ENCODE measurements around the gene PTPMT1. TPM values are rescaled to one million over a fixed set of nuclear protein-coding genes. Genes with fewer than 3 reads are reported as not detected.
"Not testable (repeated sequence)": the region's sequence is repeated elsewhere in the genome, so short reads cannot be mapped to it uniquely, and the experiment has no call there.

Gene PTPMT1
- polyA plus RNA-seq = 10 to 100 TPM; 38.2 to 50.7 TPM

- no peaks in the 10 kb centered on the region for H3K9me3 ChIP-seq (ENCODE audit: control insufficient read depth in 2 of 2, insufficient read depth in 1 of 2, low read depth in 1 of 2, low read length in 1 of 2)
- no peaks in the 10 kb centered on the region for H3K36me3 ChIP-seq (ENCODE audit: control insufficient read depth in 2 of 2, insufficient read depth in 2 of 2, low read length in 1 of 2)
- H3K27ac ChIP-seq (ENCODE audit: low read depth in 2 of 2, low read length in 1 of 2) = peak within 1 kb of the TSS; percentile 69 to 78
- WGBS, 2 donors = 0 to 1% methylated on average over 77 to 86 of the region's 86 CpGs
- peak within 1 kb of the TSS; percentile 86 to 97 for H3K4me3 ChIP-seq (ENCODE audit: low read depth in 1 of 2, low read length in 2 of 2)
- H3K27me3 ChIP-seq (ENCODE audit: control insufficient read depth in 1 of 2, insufficient read depth in 2 of 2, low read length in 2 of 2) = no peaks in the 10 kb centered on the region
- H3K4me1 ChIP-seq (ENCODE audit: control insufficient read depth in 2 of 2, insufficient read depth in 2 of 2, low read length in 1 of 2) = peaks cover 0 to 2% of the 10 kb centered on the region in 2 donors
Observed at GRCh38 chr11:47565340-47566148, at the start of gene PTPMT1. PTPMT1 (plus strand) TSS chr11:47565599; CDS start chr11:47565623, 24 bp downstream.

DNA sequence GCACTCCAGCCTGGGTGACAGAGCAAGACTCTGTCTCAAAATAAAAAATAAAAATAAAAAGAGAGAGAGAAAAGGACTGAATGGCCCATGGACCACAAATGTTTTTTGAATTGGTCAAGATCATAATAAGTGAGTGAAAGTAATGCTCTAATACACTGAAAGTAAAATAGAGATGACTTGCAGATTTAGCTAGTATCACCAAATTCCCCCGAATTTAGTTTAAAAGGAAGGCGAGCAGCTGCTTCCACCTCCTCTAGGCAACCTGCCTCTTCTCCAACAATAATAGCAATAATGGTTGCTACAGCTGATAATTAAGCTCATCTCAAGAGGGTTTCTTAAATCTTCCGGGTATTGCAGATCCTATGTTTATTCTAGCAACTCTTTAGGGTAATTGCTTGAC lies 49.2 kb upstream of the PTPMT1 start:
- H3K27ac ChIP-seq (ENCODE audit: low read depth in 2 of 2, low read length in 1 of 2) = no peak overlapping the region

DNA sequence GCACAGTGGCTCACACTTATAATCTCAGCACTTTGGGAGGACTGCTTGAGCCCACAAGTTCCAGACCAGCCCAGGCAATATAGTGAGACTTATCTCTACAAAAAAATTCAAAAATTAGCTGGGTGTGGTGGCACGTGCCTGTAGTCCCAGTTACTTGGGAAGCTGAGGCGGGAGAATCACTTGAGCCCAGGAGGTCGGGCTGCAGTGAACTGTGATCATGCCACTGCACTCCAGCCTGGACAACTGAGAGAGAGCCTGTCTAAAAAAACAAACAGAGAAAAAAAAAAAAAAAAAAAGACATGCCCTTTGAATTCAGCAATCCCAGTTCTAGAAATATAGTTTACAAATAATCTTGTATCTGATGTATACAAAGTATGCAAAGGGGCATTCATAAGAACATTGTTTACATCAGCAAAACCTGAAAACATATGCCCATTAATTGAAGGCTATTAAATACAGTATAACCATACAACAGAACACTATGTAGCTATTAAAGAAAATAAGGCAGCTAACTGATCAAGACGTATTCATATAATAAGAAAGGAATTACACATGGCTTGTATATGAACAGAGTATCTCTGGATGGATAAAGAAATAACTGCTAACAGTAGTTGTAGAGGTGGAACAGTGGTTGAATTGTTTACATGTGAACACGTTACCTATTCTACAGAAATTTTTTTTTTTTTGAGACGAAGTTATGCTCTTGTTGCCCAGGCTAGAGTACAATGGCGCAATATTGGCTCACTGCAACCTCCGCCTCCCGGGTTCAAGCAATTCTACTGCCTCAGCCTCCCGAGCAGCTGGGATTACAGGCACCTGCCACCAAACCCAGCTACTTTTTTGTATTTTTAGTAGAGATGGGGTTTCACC lies 48.2 kb upstream of the PTPMT1 start:
- no peaks in the 10 kb centered on the region for H3K9me3 ChIP-seq (ENCODE audit: control insufficient read depth in 2 of 2, insufficient read depth in 1 of 2, low read depth in 1 of 2, low read length in 1 of 2)
- H3K4me3 ChIP-seq (ENCODE audit: low read depth in 1 of 2, low read length in 2 of 2) = no peak overlapping the region
- no peaks in the 10 kb centered on the region for H3K36me3 ChIP-seq (ENCODE audit: control insufficient read depth in 2 of 2, insufficient read depth in 2 of 2, low read length in 1 of 2)
- 75 to 81% methylated on average over 10 of the region's 10 CpGs for WGBS, 2 donors
- H3K27me3 ChIP-seq (ENCODE audit: control insufficient read depth in 1 of 2, insufficient read depth in 2 of 2, low read length in 2 of 2) = no peaks in the 10 kb centered on the region
- H3K4me1 ChIP-seq (ENCODE audit: control insufficient read depth in 2 of 2, insufficient read depth in 2 of 2, low read length in 1 of 2) = peaks cover 0 to 2% of the 10 kb centered on the region in 2 donors
- H3K27ac ChIP-seq (ENCODE audit: low read depth in 2 of 2, low read length in 1 of 2) = no peak overlapping the region

More for the DNA sequence above, 49.2 kb upstream of the PTPMT1 start:
- Histone ChIP-seq H3K9me3 (ENCODE audit: control insufficient read depth in 2 of 2, insufficient read depth in 1 of 2, low read depth in 1 of 2, low read length in 1 of 2) (no peaks in the 10 kb centered on the region), H3K4me3 (ENCODE audit: low read depth in 1 of 2, low read length in 2 of 2) (no peak overlapping the region), H3K36me3 (ENCODE audit: control insufficient read depth in 2 of 2, insufficient read depth in 2 of 2, low read length in 1 of 2) (no peaks in the 10 kb centered on the region), H3K4me1 (ENCODE audit: control insufficient read depth in 2 of 2, insufficient read depth in 2 of 2, low read length in 1 of 2) (peaks cover 0 to 2% of the 10 kb centered on the region in 2 donors), H3K27me3 (ENCODE audit: control insufficient read depth in 1 of 2, insufficient read depth in 2 of 2, low read length in 2 of 2) (no peaks in the 10 kb centered on the region)
- WGBS, 2 donors = 78 to 79% methylated on average over 3 of the region's 3 CpGs

DNA sequence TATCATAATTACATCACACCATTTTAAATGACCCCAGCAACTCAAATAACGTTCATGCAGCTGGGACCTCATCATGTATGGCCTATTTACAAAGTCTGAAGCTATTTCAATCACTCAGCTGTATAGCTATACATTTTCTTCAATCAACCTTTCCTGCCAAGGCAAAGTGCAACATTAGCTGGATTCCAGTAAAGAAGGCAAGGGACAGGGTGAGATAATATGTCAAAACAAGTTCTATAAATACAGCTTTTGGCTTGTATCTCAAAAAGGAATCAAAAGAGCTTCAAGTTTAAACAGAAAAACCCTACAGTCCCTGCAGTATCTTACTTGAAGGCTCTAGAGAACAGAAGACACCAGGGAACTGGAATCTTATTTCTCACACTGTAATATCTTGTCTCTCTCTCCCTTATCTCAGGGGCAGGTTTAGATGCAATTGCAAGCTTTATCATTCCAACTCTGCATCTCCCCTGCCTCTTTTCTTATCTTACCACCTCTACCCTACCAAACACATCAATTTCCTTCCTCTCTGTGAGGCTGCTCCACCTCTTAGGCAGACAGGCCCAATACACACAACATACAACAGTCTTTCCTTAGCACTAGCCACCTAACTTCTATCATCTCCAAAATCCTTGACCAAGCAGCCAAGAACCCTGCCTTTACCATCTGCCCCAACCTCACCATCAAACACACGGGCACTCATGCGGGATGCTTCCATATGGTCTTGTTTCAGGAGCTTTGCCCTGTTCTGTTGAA lies 47.0 kb upstream of the PTPMT1 start:
- no peak overlapping the region for H3K4me3 ChIP-seq (ENCODE audit: low read depth in 1 of 2, low read length in 2 of 2)
- WGBS, 2 donors = 66 to 68% methylated on average over 3 of the region's 3 CpGs
- H3K27me3 ChIP-seq (ENCODE audit: control insufficient read depth in 1 of 2, insufficient read depth in 2 of 2, low read length in 2 of 2) = no peaks in the 10 kb centered on the region
- no peaks in the 10 kb centered on the region for H3K9me3 ChIP-seq (ENCODE audit: control insufficient read depth in 2 of 2, insufficient read depth in 1 of 2, low read depth in 1 of 2, low read length in 1 of 2)
- H3K36me3 ChIP-seq (ENCODE audit: control insufficient read depth in 2 of 2, insufficient read depth in 2 of 2, low read length in 1 of 2) = no peaks in the 10 kb centered on the region
- H3K27ac ChIP-seq (ENCODE audit: low read depth in 2 of 2, low read length in 1 of 2) = no peak overlapping the region
- peaks cover 0 to 2% of the 10 kb centered on the region in 2 donors for H3K4me1 ChIP-seq (ENCODE audit: control insufficient read depth in 2 of 2, insufficient read depth in 2 of 2, low read length in 1 of 2)

DNA sequence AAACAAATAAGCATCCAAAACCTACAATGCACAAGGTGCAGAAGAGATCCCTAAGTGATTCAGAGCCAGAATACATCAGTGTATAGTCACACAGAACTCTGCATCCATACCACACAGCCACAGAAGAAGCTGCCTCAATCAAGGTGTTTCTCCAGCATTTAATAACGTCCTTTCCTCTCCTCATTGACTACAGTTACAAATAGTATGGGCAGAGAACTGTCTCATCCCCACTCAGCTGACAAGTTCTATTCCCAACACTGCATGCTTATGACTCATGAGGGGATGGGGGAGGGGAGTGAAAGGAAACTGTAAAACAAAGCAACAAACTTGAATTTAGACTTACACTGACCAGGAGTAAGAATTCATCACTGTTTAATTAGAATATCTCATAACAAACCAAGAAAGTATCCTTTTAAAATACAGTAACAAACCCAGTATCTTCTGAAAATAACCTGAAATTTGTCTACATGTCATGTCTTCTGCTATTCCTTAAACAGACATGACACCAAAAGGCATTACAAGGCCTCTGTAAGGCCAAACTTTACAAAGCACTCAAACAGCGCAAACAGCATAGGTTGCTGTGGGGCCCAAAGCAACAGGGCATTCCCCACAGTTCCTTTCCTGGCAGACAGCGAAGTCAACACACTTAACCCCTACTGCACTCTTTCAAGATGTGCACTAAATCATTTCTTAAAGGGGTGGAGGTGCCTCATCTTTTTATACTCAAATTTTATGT lies 41.7 kb upstream of the PTPMT1 start:
- H3K36me3 ChIP-seq (ENCODE audit: control insufficient read depth in 2 of 2, insufficient read depth in 2 of 2, low read length in 1 of 2) = no peaks in the 10 kb centered on the region
- peaks cover 0 to 3% of the 10 kb centered on the region in 2 donors for H3K4me1 ChIP-seq (ENCODE audit: control insufficient read depth in 2 of 2, insufficient read depth in 2 of 2, low read length in 1 of 2)
- H3K4me3 ChIP-seq (ENCODE audit: low read depth in 1 of 2, low read length in 2 of 2) = no peak overlapping the region
- no peaks in the 10 kb centered on the region for H3K27me3 ChIP-seq (ENCODE audit: control insufficient read depth in 1 of 2, insufficient read depth in 2 of 2, low read length in 2 of 2)
- 12 to 13% methylated on average over 3 of the region's 3 CpGs for WGBS, 2 donors
- H3K9me3 ChIP-seq (ENCODE audit: control insufficient read depth in 2 of 2, insufficient read depth in 1 of 2, low read depth in 1 of 2, low read length in 1 of 2) = no peaks in the 10 kb centered on the region
- peak overlapping the region; percentile 62 to 69 for H3K27ac ChIP-seq (ENCODE audit: low read depth in 2 of 2, low read length in 1 of 2)

- H3K27me3 ChIP-seq (ENCODE audit: control insufficient read depth in 1 of 2, insufficient read depth in 2 of 2, low read length in 2 of 2) = no peaks in the 10 kb centered on the region
- H3K27ac ChIP-seq (ENCODE audit: low read depth in 2 of 2, low read length in 1 of 2) = peak overlapping the region; percentile 30 to 69
- H3K9me3 ChIP-seq (ENCODE audit: control insufficient read depth in 2 of 2, insufficient read depth in 1 of 2, low read depth in 1 of 2, low read length in 1 of 2) = no peaks in the 10 kb centered on the region
- peaks cover 0 to 3% of the 10 kb centered on the region in 2 donors for H3K4me1 ChIP-seq (ENCODE audit: control insufficient read depth in 2 of 2, insufficient read depth in 2 of 2, low read length in 1 of 2)
- no peak overlapping the region for H3K4me3 ChIP-seq (ENCODE audit: low read depth in 1 of 2, low read length in 2 of 2)
- 25 to 31% methylated on average over 9 of the region's 9 CpGs for WGBS, 2 donors
- no peaks in the 10 kb centered on the region for H3K36me3 ChIP-seq (ENCODE audit: control insufficient read depth in 2 of 2, insufficient read depth in 2 of 2, low read length in 1 of 2)
Observed at GRCh38 chr11:47524291-47524874, 41.0 kb upstream of the PTPMT1 start.

DNA sequence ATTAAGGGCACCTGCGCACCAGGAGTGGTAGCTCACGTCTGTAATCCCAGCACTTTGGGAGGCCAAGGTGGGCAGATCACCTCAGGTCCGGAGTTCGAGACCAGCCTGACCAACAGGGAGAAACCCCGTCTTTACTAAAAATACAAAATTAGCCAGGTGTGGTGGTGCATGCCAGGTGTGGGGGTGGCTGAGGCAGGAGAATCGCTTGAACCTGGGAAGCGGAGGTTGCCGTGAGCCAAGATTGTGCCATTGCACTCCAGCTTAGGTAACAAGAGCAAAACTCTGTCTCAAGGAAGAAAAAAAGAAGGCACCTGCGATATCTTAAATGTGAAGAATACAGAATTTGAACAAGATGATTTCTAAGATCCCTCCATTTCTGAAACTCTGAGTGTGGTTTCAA lies 39.4 kb upstream of the PTPMT1 start:
- not testable (repeated sequence) for H3K4me3 ChIP-seq (ENCODE audit: low read depth in 1 of 2, low read length in 2 of 2); H3K4me1 ChIP-seq (ENCODE audit: control insufficient read depth in 2 of 2, insufficient read depth in 2 of 2, low read length in 1 of 2); H3K27ac ChIP-seq (ENCODE audit: low read depth in 2 of 2, low read length in 1 of 2); H3K36me3 ChIP-seq (ENCODE audit: control insufficient read depth in 2 of 2, insufficient read depth in 2 of 2, low read length in 1 of 2); H3K27me3 ChIP-seq (ENCODE audit: control insufficient read depth in 1 of 2, insufficient read depth in 2 of 2, low read length in 2 of 2); H3K9me3 ChIP-seq (ENCODE audit: control insufficient read depth in 2 of 2, insufficient read depth in 1 of 2, low read depth in 1 of 2, low read length in 1 of 2)
- 86 to 87% methylated on average over 9 of the region's 9 CpGs for WGBS, 2 donors

DNA sequence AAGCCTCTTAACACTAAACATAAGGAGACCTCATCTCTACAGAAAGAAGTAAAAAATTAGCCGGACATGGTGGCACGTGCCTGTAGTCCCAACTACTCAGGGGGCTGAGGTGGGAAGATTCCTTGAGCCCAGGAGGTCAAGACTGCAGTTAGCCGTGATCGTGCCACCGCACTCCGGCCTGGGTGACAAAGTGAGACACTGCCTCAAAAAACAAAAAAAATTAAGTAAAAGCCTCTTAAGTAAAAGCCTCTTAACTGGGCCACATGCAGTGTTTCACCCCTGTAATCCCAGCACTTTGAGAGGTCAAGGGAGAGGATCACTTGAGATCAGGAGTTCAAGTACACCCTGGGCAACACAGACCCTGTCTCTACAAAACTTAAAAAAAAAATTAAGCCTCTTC lies 38.2 kb upstream of the PTPMT1 start:
- Histone ChIP-seq H3K9me3 (ENCODE audit: control insufficient read depth in 2 of 2, insufficient read depth in 1 of 2, low read depth in 1 of 2, low read length in 1 of 2) (no peaks in the 10 kb centered on the region), H3K27ac (ENCODE audit: low read depth in 2 of 2, low read length in 1 of 2) (peak overlapping the region in 1 of 2 donors; percentile 33), H3K36me3 (ENCODE audit: control insufficient read depth in 2 of 2, insufficient read depth in 2 of 2, low read length in 1 of 2) (no peaks in the 10 kb centered on the region), H3K4me1 (ENCODE audit: control insufficient read depth in 2 of 2, insufficient read depth in 2 of 2, low read length in 1 of 2) (peaks cover 0 to 3% of the 10 kb centered on the region in 2 donors), H3K27me3 (ENCODE audit: control insufficient read depth in 1 of 2, insufficient read depth in 2 of 2, low read length in 2 of 2) (no peaks in the 10 kb centered on the region), H3K4me3 (ENCODE audit: low read depth in 1 of 2, low read length in 2 of 2) (no peak overlapping the region)
- WGBS, 2 donors = 93% methylated on average over 6 of the region's 6 CpGs

Measured in esophagus (tissue), 2 donors.